Mucosa of descending colon (tissue), 3 donors: ENCODE results near the gene THOC2. TPM values are rescaled to one million over a fixed set of nuclear protein-coding genes. Genes with fewer than 3 reads are reported as not detected.

Experiments used
- ATAC-seq: fragments of 200-7000 bp; cut with Tn5 transposase; one replicate; pipeline ENCODE4 v1.9.1; 2020; ENCODE audit warnings: mild to moderate bottlenecking, moderate library complexity
- DNase-seq, 3 donors: peaks; one replicate each; pipeline ENCODE4 v3.0.0-alpha.2; 2020
- H3K36me3 ChIP-seq: fragments of 200-600 bp; one replicate; pipeline ENCODE4 v1.8.0; 2021; ENCODE audit warnings: low read depth, mild to moderate bottlenecking
- H3K4me1 ChIP-seq: fragments of 200-600 bp; one replicate; pipeline ENCODE4 v1.8.0; 2021; ENCODE audit warnings: low read depth, mild to moderate bottlenecking
- H3K4me3 ChIP-seq: fragments of 200-600 bp; one replicate; pipeline ENCODE4 v1.8.0; 2021; ENCODE audit warnings: mild to moderate bottlenecking
- H3K9me3 ChIP-seq: fragments of 200-600 bp; one replicate; pipeline ENCODE4 v1.8.0; 2021; ENCODE audit warnings: mild to moderate bottlenecking
- intact Hi-C, 2 donors: fragments of 100-400 bp; cut with DNase I in 1 of 2; cut with micrococcal nuclease in 1 of 2; formaldehyde crosslinking; loops; one replicate each; pipeline versions ENCODE4 v1.11.0 to v1.11.1; 2022; cut with DNase I, micrococcal nuclease
- total RNA-seq, 3 donors: library from RNA; stranded (reverse); fragmentation: NEBNext Ultra II Directional in 2 of 3; extraction: Animal tissue kit (Norgen Biotek cat#: 25700) in 2 of 3; gene quantifications; one replicate each; pipeline versions ENCODE4 v1.2.1 to v1.2.4, GENCODE V29; 2021 to 2023
- TF ChIP-seq, protein P1 (sequence below): fragments of 200-600 bp; IDR thresholded peaks from one replicate; pipeline ENCODE4 v1.8.0; 2022; ENCODE audit warnings: antibody characterized with exemption, mild to moderate bottlenecking
- donor health status: DM: no; HTN: no; CAD: no; lungs with moderate emphysema.
- donor health status: DM: no; HTN: no; CAD: no.
- donor health status: DM: no; HTN: yes; CAD: no.

THOC2 gene
- total RNA-seq, 3 donors from 2014 or later: 66.5 to 82.6 (median 75.8) TPM

DNA sequence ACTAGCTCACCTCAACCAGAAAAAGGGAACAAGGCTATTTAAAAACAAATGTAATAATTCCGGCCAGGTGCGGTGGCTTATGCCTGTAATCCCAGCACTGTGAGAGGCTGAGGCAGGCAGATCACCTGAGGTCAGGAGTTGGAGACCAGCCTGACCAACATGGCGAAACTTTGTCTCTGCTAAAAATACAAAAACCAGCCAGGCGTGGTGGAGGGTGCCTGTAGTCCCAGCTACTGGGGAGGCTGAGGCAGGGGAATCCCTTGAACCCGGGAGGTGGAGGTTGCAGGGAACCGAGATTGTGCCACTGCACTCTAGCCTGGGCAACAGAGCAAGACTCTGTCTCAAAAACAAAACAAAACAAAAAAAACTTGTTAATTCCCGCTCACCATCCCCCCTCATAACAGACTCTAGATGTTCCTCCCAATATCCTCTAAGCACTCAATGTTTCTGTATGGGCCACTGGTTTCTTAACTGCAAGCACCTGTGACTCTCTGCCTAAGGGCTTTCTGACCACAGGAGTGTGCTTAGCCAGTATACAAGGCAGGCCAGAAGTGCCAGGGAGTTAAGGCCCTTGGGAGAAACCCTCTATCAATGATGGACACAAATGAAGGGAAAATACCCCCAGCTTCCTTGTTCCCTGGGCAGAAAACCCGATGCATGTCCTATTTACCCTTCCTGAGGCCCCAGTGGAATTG, 21.0 kb upstream of the THOC2 start:
- H3K36me3 ChIP-seq: no peaks in the 10 kb centered on the region
- no peak overlapping the region for H3K4me3 ChIP-seq
- DNase-seq (no peak), ATAC-seq (no peak)
- TF ChIP-seq, protein P1, sequence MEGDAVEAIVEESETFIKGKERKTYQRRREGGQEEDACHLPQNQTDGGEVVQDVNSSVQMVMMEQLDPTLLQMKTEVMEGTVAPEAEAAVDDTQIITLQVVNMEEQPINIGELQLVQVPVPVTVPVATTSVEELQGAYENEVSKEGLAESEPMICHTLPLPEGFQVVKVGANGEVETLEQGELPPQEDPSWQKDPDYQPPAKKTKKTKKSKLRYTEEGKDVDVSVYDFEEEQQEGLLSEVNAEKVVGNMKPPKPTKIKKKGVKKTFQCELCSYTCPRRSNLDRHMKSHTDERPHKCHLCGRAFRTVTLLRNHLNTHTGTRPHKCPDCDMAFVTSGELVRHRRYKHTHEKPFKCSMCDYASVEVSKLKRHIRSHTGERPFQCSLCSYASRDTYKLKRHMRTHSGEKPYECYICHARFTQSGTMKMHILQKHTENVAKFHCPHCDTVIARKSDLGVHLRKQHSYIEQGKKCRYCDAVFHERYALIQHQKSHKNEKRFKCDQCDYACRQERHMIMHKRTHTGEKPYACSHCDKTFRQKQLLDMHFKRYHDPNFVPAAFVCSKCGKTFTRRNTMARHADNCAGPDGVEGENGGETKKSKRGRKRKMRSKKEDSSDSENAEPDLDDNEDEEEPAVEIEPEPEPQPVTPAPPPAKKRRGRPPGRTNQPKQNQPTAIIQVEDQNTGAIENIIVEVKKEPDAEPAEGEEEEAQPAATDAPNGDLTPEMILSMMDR: no peak
- intact Hi-C loops: no loop called here
- H3K9me3 ChIP-seq: no peaks in the 10 kb centered on the region
- H3K4me1 ChIP-seq: no peaks in the 10 kb centered on the region

DNA sequence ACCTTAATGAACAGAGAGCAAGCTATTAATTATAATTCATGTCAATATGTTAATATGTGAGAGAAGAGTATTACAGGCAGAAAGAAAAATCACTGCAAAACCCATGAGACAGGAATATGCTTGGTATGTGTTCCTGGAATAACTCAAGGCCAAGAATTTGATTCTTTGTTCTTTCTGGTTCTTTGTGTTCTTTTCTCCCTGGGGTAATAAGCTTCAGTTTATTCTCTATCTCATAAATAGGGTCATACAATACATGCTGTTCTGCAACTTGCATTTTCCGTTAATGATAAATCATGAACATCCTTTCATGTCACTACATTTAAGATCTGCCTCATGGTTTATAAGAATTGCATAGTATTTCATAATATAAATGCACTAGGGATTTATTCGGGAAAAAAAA, 16.8 kb upstream of the THOC2 start:
- Histone ChIP-seq H3K4me3 (no peak overlapping the region), H3K9me3 (no peaks in the 10 kb centered on the region), H3K4me1 (no peaks in the 10 kb centered on the region), H3K36me3 (no peaks in the 10 kb centered on the region)
- DNase-seq: no peak
- intact Hi-C loops: no loop called here
- ATAC-seq: no peak
- TF ChIP-seq, protein P1: no peak

DNA sequence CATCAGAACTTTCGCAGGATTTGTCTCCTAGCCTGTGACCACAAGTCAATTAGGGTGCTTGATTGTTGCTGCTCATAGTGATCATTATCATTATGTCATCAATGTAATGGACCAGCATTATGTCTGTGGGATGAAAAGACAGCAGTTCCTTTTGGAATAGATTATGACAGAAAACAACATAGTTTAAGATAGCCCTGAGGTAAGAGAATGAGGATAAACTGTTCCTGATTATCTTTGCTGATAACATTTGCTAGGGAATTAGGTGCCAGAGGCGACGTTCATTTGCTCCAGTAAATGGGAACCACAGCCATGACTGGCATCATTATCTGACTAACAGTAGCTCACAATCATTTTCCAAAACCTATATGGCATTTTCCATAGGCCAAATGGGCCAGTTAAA, 12.7 kb upstream of the THOC2 start:
- no peak for DNase-seq
- Histone ChIP-seq H3K9me3 (no peaks in the 10 kb centered on the region), H3K4me1 (no peaks in the 10 kb centered on the region), H3K4me3 (no peak overlapping the region), H3K36me3 (no peaks in the 10 kb centered on the region)
- no peak for ATAC-seq
- TF ChIP-seq, protein P1: no peak
- intact Hi-C loops: no loop called here

DNA sequence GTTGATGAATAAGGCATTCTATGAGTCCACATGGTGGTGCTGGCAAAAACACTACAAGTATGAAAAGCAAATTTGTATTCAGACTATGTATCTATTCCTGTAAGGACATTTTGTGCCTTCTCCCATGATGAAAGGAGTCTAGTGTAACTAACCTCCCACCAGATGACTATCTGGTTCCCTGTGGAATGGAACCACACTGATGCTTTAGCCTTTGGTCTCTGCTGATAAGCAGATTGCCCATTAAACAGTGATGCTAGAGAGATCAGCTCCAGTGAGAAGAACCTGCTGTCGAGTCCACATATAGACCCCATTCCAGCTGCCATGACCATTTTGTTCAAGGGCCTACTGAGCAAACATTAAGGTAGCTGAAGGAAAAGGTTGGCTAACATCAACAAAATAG, 10.5 kb upstream of the THOC2 start:
- ATAC-seq (no peak), DNase-seq (no peak)
- Histone ChIP-seq H3K4me1 (no peaks in the 10 kb centered on the region), H3K36me3 (no peaks in the 10 kb centered on the region), H3K4me3 (no peak overlapping the region), H3K9me3 (no peaks in the 10 kb centered on the region)
- TF ChIP-seq, protein P1: no peak
- intact Hi-C loops: no loop called here

DNA sequence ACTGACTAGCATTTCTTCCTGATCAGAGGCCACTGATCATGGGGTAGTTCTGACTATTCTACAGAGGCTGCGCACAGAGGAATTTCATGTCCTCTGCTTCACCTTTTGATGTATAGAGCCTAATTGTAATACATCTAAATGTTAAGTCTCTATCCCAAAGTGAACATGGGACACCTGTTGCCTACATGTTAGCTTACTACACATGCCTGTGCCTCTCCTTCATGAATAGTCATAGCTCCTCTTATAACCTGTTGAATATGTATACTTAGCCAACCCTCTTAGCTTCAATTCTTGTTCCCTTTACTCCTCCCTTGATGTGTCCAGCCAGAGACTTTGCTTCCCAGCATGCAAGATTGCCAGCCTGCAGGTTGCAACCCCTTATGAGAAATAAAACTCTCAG, 9.6 kb upstream of the THOC2 start:
- no peak for ATAC-seq
- no peaks in the 10 kb centered on the region for H3K4me1 ChIP-seq
- no peaks in the 10 kb centered on the region for H3K9me3 ChIP-seq
- intact Hi-C loops: no loop called here
- TF ChIP-seq, protein P1: no peak
- H3K36me3 ChIP-seq: no peaks in the 10 kb centered on the region
- H3K4me3 ChIP-seq: no peak overlapping the region
- no peak for DNase-seq

DNA sequence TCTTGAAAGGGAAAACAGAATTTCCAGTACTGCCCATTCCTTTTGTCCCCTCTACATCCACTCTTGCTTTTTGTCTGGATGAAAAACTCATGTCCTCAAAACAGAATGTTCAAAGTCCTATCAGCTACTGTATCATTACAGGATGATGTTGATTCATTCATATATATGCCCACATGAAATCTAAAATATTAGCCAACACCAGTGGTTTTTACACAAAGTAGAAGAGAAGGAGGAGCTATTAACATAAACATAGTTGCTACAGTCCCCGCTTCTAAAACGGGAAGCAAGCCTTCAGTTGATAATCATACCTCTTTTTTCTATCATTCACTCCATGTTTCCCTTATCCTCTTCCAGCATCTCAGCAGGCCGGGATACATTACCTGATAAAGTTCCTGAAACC, 7.7 kb upstream of the THOC2 start:
- TF ChIP-seq, protein P1: no peak
- no peak for DNase-seq

More for the DNA sequence above, 7.7 kb upstream of the THOC2 start:
- H3K9me3 ChIP-seq: no peaks in the 10 kb centered on the region
- intact Hi-C loops: no loop called here
- no peaks in the 10 kb centered on the region for H3K36me3 ChIP-seq
- no peak for ATAC-seq
- H3K4me1 ChIP-seq: no peaks in the 10 kb centered on the region
- H3K4me3 ChIP-seq: no peak overlapping the region
